ENCODE data around the gene SMIM10L2A.
A peak's percentile ranks its signal among the peaks of the same experiment; 100 is the strongest.
"Not testable (repeated sequence)": the region's sequence is repeated elsewhere in the genome, so short reads cannot be mapped to it uniquely, and the experiment has no call there.

The SMIM10L2A gene

DNA sequence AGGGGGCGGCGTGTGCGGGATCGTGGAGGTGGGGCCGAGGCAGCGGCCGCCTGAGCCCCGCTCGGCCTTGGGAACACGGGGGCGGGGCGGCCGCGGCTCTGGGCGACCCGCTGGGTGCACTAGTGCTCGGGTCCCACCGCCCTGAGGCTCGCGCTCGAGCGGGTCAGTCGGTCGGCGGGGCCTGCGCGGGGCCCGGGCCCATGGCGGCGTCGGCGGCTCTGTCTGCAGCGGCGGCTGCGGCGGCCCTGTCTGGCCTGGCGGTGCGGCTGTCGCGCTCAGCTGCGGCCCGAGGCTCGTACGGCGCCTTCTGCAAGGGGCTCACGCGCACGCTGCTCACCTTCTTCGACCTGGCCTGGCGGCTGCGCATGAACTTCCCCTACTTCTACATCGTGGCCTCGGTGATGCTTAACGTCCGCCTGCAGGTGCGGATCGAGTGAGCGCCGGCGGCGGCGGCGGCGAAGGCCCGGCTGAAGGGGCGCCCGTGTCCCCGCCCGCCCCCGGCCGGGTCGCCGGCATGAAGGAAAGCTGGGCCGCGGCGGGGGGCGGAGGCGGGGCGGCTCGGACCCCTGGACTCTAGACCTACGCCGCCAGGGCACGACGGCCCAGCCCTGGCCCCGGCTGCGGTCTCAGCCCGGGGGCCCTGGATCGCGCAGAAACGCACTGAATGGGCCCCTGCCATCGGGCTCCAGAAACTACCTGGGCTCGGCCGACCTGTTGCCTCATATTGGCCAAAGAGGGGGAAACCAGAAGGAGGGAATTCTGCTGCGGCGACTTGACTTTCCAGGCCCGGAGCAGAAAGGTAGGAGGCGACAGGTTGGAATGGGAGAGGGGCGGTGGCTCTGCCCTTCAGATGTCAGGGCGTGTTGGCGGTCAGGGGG, at the start of gene SMIM10L2A:
Gene SMIM10L2A, plus strand, starts transcription at position 13 of the 878 bp plus-strand sequence. Its CDS starts 188 bp downstream, at position 201.
- no peak for DNase-seq

GRCh38 chrX:135373357-135373756, 48.4 kb upstream of the SMIM10L2A start:
- no peak for DNase-seq

DNA sequence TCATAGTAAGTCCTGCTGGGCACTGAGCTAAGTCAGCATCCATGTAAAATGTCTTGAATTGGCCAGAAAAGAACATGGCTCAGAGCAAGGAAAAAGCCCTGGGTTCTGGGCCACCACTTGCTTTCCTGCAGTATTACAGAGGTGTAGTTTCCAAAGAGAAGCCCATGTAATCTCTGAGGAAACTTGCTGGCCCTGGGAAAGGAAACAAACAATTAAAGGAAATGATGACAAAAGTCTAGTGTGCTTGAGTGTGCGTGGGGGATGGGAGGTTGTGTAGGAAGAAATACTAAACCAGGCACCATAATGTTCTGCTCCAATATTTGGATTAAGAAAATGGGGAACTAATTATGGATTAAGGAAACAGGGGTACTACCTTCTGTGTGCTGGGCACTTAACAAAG, 39.5 kb upstream of the SMIM10L2A start:
- DNase-seq, result no peak

GRCh38 chrX:135383249-135383648, 38.5 kb upstream of the SMIM10L2A start:
- DNase-seq, result no peak

GRCh38 chrX:135384161-135384836, 37.4 kb upstream of the SMIM10L2A start:
- no peak for DNase-seq

GRCh38 chrX:135388841-135389240, 32.9 kb upstream of the SMIM10L2A start:
- no peak for DNase-seq

GRCh38 chrX:135389243-135389642, 32.5 kb upstream of the SMIM10L2A start:
- no peak for DNase-seq

DNA sequence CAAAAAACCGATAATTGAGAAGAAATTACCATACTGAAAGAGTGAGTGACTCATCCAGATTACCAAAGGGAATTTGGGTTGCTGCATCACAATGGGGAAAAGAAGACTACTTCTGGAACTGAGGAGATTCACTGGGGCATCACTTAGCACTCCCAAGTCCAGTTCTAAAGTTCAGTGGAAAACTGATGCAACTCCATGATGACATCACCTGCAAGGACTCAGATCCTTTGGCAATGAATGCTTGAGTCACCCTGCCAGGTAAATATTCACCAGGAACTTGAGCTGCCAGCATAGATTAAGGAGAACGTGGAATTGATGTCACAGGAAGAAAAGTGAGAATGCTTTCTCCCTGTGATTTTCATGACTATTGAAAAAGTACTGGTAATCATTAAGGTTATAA, 32.0 kb upstream of the SMIM10L2A start:
- DNase-seq, result no peak

GRCh38 chrX:135391734-135392133, 30.0 kb upstream of the SMIM10L2A start:
- DNase-seq, result no peak

DNA sequence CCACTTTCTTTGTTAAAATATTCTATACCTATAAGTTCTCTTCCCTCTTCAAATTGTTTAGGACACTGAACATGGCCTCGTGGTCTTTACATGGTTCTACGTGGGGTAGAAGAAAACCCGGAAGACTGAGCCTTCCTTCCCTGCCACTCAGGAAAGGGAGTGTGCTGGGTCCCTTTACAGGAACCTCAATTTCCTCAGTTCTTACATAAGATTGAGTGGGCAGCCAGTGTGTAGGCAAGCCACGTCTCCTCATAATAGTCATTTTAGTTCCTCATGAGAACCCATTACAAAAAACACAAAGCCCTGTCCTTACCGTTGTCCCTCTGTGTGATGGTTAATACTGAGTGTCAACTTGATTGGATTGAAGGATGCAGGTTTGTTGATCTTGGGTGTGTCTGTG, 28.7 kb upstream of the SMIM10L2A start:
- DNase-seq, result no peak

- no peak for DNase-seq
These were observed 26.7 kb upstream of the SMIM10L2A start for GRCh38 chrX:135395064-135395463.

- no peak for DNase-seq
These were observed 25.6 kb upstream of the SMIM10L2A start for GRCh38 chrX:135396109-135396508.

DNA sequence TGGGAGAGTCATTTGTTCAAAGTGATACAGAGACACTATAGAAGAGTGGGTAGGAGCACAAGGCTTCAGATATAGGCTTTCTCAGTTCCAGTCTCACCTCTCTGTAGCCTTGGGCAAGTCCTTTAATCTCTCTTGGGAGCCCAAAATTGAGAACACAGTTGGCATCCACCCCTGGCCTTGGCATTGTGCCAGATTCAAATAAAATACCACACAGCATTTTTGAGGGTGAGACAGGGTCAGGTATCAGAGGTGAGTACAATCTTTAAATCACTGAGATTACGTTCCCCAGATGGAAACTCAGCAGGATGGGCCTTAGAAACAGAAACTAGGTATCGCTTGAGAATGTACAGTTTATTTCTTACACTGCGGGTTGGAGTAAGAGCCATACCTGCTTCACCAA, 25.2 kb upstream of the SMIM10L2A start:
- no peak for DNase-seq

DNA sequence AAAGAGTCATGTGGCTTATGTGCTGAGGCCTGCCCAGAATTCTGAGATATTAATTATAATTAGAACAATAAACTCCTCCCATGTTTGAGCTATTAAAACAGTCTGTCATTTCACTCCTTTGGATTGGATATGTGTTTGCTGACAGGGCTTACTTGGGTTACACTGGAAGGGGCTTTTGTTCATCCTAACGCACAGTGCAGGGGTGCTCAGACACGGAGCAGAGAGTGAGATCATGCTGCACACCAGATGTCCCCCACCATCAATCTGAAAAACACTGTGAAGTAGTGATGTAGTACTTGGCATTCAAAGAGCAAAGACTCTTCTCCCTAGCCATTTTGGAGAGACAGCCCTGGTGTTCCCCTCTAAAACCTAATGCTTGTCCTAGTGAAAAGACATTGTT, 24.1 kb upstream of the SMIM10L2A start:
- DNase-seq, result no peak

GRCh38 chrX:135403374-135403773, 18.4 kb upstream of the SMIM10L2A start:
- no peak for DNase-seq

DNA sequence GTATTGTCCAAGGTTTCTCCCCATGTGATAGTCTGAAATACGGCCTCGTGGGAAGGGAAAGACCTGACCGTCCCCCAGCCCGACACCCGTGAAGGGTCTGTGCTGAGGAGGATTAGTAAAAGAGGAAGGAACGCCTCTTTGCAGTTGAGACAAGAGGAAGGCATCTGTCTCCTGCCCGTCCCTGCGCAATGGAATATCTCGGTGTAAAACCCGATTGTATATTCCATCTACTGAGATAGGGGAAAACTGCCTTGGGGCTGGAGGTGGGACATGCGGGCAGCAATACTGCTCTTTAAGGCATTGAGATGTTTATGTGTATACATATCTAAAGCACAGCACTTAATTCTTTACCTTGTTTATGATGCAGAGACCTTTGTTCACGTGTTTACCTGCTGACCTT, 15.3 kb upstream of the SMIM10L2A start:
- DNase-seq, result not testable (repeated sequence)

DNA sequence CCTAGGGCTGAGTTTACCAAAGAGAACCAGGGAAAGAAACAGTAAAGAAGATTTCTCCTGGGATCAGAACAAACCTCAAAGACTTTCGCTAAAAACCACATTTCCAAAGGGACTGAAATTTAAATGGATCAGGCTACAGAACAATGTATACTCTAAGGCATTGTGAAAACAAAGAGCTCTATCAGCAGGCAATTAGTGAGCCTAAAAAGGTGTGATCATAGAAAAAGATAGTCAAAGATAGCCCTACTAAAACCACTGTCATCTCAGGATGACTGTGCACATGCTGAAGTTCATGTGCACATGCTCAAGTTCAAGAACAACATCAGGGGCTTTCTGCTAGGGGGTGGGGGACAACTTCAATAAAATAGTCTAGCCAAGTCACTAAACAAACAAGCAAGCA, 12.9 kb upstream of the SMIM10L2A start:
- no peak for DNase-seq

- DNase-seq, result no peak
These were observed 10.7 kb upstream of the SMIM10L2A start for GRCh38 chrX:135410861-135411627.

DNA sequence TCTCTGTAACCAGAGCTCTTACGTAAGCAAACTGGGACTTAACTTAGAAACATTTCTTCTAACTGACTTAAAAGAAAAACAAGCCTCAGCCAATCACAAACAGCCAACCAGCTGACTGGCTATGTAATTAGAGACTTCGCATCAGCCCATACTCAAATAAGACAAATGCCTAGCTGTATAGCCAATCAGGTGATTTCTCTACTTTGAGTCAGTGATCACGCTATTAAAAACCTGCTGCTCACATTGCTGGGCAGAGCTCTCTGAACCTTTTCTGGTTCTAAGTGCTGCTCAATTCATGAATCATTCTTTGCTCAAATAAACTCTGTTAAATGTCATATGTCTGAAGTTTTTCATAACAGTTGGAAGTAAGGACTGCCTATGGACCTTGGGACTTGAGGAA, 9.9 kb upstream of the SMIM10L2A start:
- DNase-seq, result no peak

GRCh38 chrX:135416546-135416945, 5.2 kb upstream of the SMIM10L2A start:
- no peak for DNase-seq

- DNase-seq, result no peak
These were observed 913 bp upstream of the SMIM10L2A start for GRCh38 chrX:135420831-135421230.

GRCh38 chrX:135421537-135421931, 210 bp upstream of the SMIM10L2A start:
- peak; percentile 77 for DNase-seq

DNA sequence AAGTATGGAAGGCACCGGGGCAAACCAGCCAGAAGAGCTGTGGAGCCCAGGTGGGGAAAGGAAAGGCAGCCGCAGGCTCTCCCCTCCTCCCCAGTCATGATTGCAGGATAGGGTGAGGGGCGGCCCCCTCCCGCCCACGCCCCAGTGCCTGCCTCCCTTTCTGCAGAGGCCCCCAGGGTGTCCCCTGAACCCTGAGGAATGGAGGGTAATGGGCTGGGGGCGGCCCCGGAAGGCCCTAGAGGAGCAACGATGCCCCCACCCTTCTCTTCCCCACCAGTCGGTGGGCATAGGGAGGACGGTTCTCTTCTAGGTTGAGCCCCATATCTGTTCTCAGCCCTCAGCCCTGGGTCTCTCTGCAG, 1.0 kb downstream of the SMIM10L2A start:
- not testable (repeated sequence) for DNase-seq
